HCT116 (cell line): ENCODE results near the gene WFDC2. TPM values are rescaled to one million over a fixed set of nuclear protein-coding genes. Genes with fewer than 3 reads are reported as not detected.
A peak's percentile ranks its signal among the peaks of the same experiment; 100 is the strongest.

ENCODE experiments used
- ATAC-seq: fragments of 200-7000 bp; cut with Tn5 transposase; 2 replicates; pipeline ENCODE4 v1.9.1; 2020; ENCODE audit warnings: mild to moderate bottlenecking, moderate library complexity
- Bru-seq: library from RNA; stranded (reverse); fragments of 400-500 nt; gene quantifications from one replicate; lab custom pipeline; 2021; lab: Mats Ljungman, UMichigan
- BruChase-seq, 2 experiments: library from RNA; stranded (reverse); fragments of 400-500 nt; gene quantifications; one replicate each; lab custom pipeline; 2021; lab: Mats Ljungman, UMichigan
- BruUV-seq: library from RNA; stranded (reverse); fragments of 400-500 nt; replicated peaks from 2 replicates; lab custom pipeline; 2021; lab: Mats Ljungman, UMichigan
- CTCF ChIA-PET: fragments of 300-600 bp; sonication (Branson Sonifier 250); formaldehyde crosslinking; loops from one replicate; lab custom pipeline; 2021; ENCODE audit warnings: antibody characterized with exemption; lab: Charles Lee
- POLR2A ChIA-PET: fragments of 300-600, 350-600 bp; sonication (Branson Sonifier 250); formaldehyde crosslinking; loops from one replicate; lab custom pipeline; 2021; ENCODE audit warnings: antibody characterized with exemption; lab: Charles Lee
- RAD21 ChIA-PET, 2 experiments: fragments of 300-600 bp; sonication (Branson Sonifier 250); formaldehyde crosslinking; loops; one replicate each; lab custom pipeline; 2023; ENCODE audit warnings: low total read pairs in 2 of 2; ENCODE audit not compliant: uncharacterized antibody in 2 of 2, unreplicated experiment in 2 of 2, low non-redundant PET in 1 of 2; lab: Charles Lee
- DNase-seq: peaks from one replicate; pipeline ENCODE4 v3.0.0-alpha.2; 2010; ENCODE audit warnings: low read depth, low spot score
- H2AFZ ChIP-seq: fragments of 200-600 bp; shearing (Covaris generic), sonication (generic); 2 replicates; pipeline ENCODE4 v1.6.1; 2017; ENCODE audit warnings: low read depth, mixed run types, mixed read lengths, antibody characterized with exemption, low read length; ENCODE audit not compliant: poor library complexity, severe bottlenecking
- H3K27ac ChIP-seq: 2 replicates; pipeline ENCODE4 v1.5.1; 2012; ENCODE audit warnings: low read depth, low read length
- H3K27me3 ChIP-seq: fragments of 200-600 bp; sonication (generic); 2 replicates; pipeline ENCODE4 v1.6.1; 2016; ENCODE audit warnings: mixed run types, low read length, mixed read lengths; ENCODE audit not compliant: insufficient read depth
- H3K36me3 ChIP-seq, 2 experiments: fragments of 200-500 bp in 1 of 2; fragments of 200-600 bp in 1 of 2; sonication (Bioruptor generic) in 1 of 2; sonication (generic) in 1 of 2; 2 replicates each; pipeline versions ENCODE4 v1.5.1 to v1.6.1; 2014 to 2016; ENCODE audit warnings: low read length in 2 of 2, inconsistent platforms in 1 of 2, mixed read lengths in 1 of 2, mixed run types in 1 of 2; ENCODE audit not compliant: insufficient read depth in 2 of 2, control insufficient read depth in 1 of 2
- H3K4me1 ChIP-seq, 2 experiments: fragments of 200-600 bp in 1 of 2; sonication (generic) in 1 of 2; 2 replicates each; pipeline versions ENCODE4 v1.5.1 to v1.6.1; 2012 to 2017; ENCODE audit warnings: low read length in 2 of 2, inconsistent platforms in 1 of 2, mild to moderate bottlenecking in 1 of 2, mixed read lengths in 1 of 2, mixed run types in 1 of 2, moderate library complexity in 1 of 2; ENCODE audit not compliant: insufficient read depth in 2 of 2, control insufficient read depth in 1 of 2
- H3K4me2 ChIP-seq: fragments of 200-600 bp; sonication (generic); 2 replicates; pipeline ENCODE4 v1.6.1; 2017; ENCODE audit warnings: mixed run types, low read length, mixed read lengths
- H3K4me3 ChIP-seq, 2 experiments: fragments of 200-600 bp in 1 of 2; sonication (generic) in 1 of 2; replicated peaks in 1 of 2; 2 replicates each; pipeline ENCODE4 v1.5.1; 2011 to 2016; ENCODE audit warnings: low read length in 2 of 2, control low read depth in 1 of 2, low read depth in 1 of 2, mild to moderate bottlenecking in 1 of 2, mixed read lengths in 1 of 2, mixed run types in 1 of 2
- H3K79me2 ChIP-seq: fragments of 200-600 bp; sonication (generic); 2 replicates; pipeline ENCODE4 v1.6.1; 2017; ENCODE audit warnings: mild to moderate bottlenecking, mixed run types, low read length, moderate library complexity, mixed read lengths; ENCODE audit not compliant: insufficient read depth
- H3K9ac ChIP-seq: fragments of 200-600 bp; sonication (generic); 2 replicates; pipeline ENCODE4 v1.6.1; 2016; ENCODE audit warnings: low read length, mixed read lengths
- H3K9me2 ChIP-seq: fragments of 200-600 bp; sonication (generic), shearing (Covaris generic); 2 replicates; pipeline ENCODE4 v1.6.1; 2017; ENCODE audit warnings: mixed run types, mild to moderate bottlenecking, moderate library complexity; ENCODE audit not compliant: insufficient read depth
- H3K9me3 ChIP-seq, 2 experiments: fragments of 200-500 bp in 1 of 2; fragments of 200-600 bp in 1 of 2; sonication (Bioruptor generic) in 1 of 2; sonication (generic) in 1 of 2; 2 replicates each; pipeline ENCODE4 v1.6.1; 2014 to 2017; ENCODE audit warnings: low read length in 2 of 2, mixed read lengths in 2 of 2, inconsistent platforms in 1 of 2, low read depth in 1 of 2, mild to moderate bottlenecking in 1 of 2, mixed run types in 1 of 2, moderate library complexity in 1 of 2; ENCODE audit not compliant: control insufficient read depth in 1 of 2, insufficient read depth in 1 of 2
- H4K20me1 ChIP-seq: fragments of 200-600 bp; sonication (generic), shearing (Covaris generic); 2 replicates; pipeline ENCODE4 v1.6.1; 2017; ENCODE audit warnings: mixed run types, mild to moderate bottlenecking, moderate library complexity; ENCODE audit not compliant: insufficient read depth
- ATF3 ChIP-seq: IDR thresholded peaks from 2 replicates; pipeline ENCODE4 v1.6.1; 2012
- CBX3 ChIP-seq: IDR thresholded peaks from 2 replicates; pipeline ENCODE4 v1.6.1; 2012; ENCODE audit warnings: low read depth
- CTCF ChIP-seq, 3 experiments: fragments of 200-600 bp in 1 of 3; sonication (generic) in 1 of 3; IDR thresholded peaks in 2 of 3; conservative IDR thresholded peaks in 1 of 3; 2 replicates each; pipeline ENCODE4 v1.5.1; 2012 to 2017; ENCODE audit warnings: low read depth in 2 of 3, low read length in 2 of 3, antibody characterized with exemption in 1 of 3, borderline replicate concordance in 1 of 3, control low read depth in 1 of 3, mild to moderate bottlenecking in 1 of 3, mixed read lengths in 1 of 3, mixed run types in 1 of 3, moderate library complexity in 1 of 3; ENCODE audit not compliant: insufficient read depth in 1 of 3
- ELF1 ChIP-seq: IDR thresholded peaks from 2 replicates; pipeline ENCODE4 v1.6.1; 2012; ENCODE audit warnings: low read depth, borderline replicate concordance
- FOSL1 ChIP-seq: IDR thresholded peaks from 2 replicates; pipeline ENCODE4 v1.6.1; 2012; ENCODE audit warnings: low read depth
- JUND ChIP-seq: IDR thresholded peaks from 2 replicates; pipeline ENCODE4 v1.6.1; 2012
- POLR2AphosphoS5 ChIP-seq: IDR thresholded peaks from 2 replicates; pipeline ENCODE4 v1.6.1; 2011; ENCODE audit warnings: mild to moderate bottlenecking, low read depth, low read length, moderate library complexity
- SRF ChIP-seq: IDR thresholded peaks from 2 replicates; pipeline ENCODE4 v1.6.1; 2012; ENCODE audit warnings: low read depth
- intact Hi-C: fragments of 100-400 bp; cut with micrococcal nuclease; formaldehyde crosslinking; loops from 2 replicates; pipeline ENCODE4 v1.10.0; 2022
- long read RNA-seq: library from polyadenylated mRNA; unstranded; transcript quantifications from one replicate; pipeline ENCODE4 v2.0.0, GENCODE V29; 2021; ENCODE audit not compliant: unreplicated experiment
- polyA plus RNA-seq: library from polyadenylated mRNA; unstranded; fragments of >200 nt; gene quantifications from 2 replicates; pipeline ENCODE4 v1.2.1, GENCODE V29; 2012; ENCODE audit warnings: missing spikeins
- total RNA-seq: library from RNA; stranded (reverse); gene quantifications from one replicate; pipeline ENCODE4 v1.2.1, GENCODE V29; 2021; ENCODE audit not compliant: unreplicated experiment
- TF ChIP-seq, protein P1 (sequence below): IDR thresholded peaks from 2 replicates; pipeline ENCODE4 v1.6.1; 2011; ENCODE audit warnings: mild to moderate bottlenecking, low read length, moderate library complexity; ENCODE audit not compliant: insufficient replicate concordance; ENCODE audit errors: extremely low read depth

The WFDC2 gene
- total RNA-seq (1.1 TPM), Bru-seq, nascent RNA (percentile 14 among the genes with signal in this experiment), BruChase-seq, experiment 1, labeled RNA remaining after a 6-hour chase (percentile 34 among the genes with signal in this experiment), BruChase-seq, experiment 2, labeled RNA remaining after a 2-hour chase (percentile 24 among the genes with signal in this experiment)
- 0.29 and 1.0 TPM in 2 replicates for polyA plus RNA-seq
- long read RNA-seq, result 0 reads

- no peak within 1 kb of the TSS for H2AFZ ChIP-seq
- no peaks in the 10 kb centered on the region for H3K79me2 ChIP-seq
- no peaks in the 10 kb centered on the region for H3K9me2 ChIP-seq
- no TSS peak for BruUV-seq
- ATAC-seq, result peak; percentile 46; the same call in 1 of the 2 replicates
- no peak within 1 kb of the TSS for H3K4me2 ChIP-seq
- H3K9ac ChIP-seq, result no peak within 1 kb of the TSS
- no peaks in the 10 kb centered on the region for H4K20me1 ChIP-seq
- TF ChIP-seq SRF (no peak), CTCF (IDR thresholded peaks at IDR 0.05 in 2 of 3, conservative IDR thresholded peaks at IDR 0.05 in 1 of 3; ENCODE audit: borderline replicate concordance in 1 of 3, insufficient read depth in 1 of 3, low read depth in 2 of 3, low read length in 2 of 3) (0 out of 6 replicates have a peak, but pooled peaks of 1 of the 3 experiments have one; percentile 8)
- H3K9me3 ChIP-seq, result no peaks in the 10 kb centered on the region
- no peak for DNase-seq
- peaks cover 18% of the 10 kb centered on the region for H3K27me3 ChIP-seq
- H3K27ac ChIP-seq, result no peak within 1 kb of the TSS
- H3K4me1 ChIP-seq, result no peaks in the 10 kb centered on the region
- POLR2A ChIA-PET, result no interaction called here
- H3K36me3 ChIP-seq, result no peaks in the 10 kb centered on the region
- CTCF ChIA-PET, result no interaction called here
- H3K4me3 ChIP-seq, result no peak within 1 kb of the TSS
- RAD21 ChIA-PET, result no interaction called here
- intact Hi-C loops, result no loop called here
These were observed at the start of gene WFDC2 for GRCh38 chr20:45469336-45470261. Gene WFDC2, plus strand, starts transcription at chr20:45469753. Its CDS starts 29 bp downstream, at chr20:45469782.

DNA sequence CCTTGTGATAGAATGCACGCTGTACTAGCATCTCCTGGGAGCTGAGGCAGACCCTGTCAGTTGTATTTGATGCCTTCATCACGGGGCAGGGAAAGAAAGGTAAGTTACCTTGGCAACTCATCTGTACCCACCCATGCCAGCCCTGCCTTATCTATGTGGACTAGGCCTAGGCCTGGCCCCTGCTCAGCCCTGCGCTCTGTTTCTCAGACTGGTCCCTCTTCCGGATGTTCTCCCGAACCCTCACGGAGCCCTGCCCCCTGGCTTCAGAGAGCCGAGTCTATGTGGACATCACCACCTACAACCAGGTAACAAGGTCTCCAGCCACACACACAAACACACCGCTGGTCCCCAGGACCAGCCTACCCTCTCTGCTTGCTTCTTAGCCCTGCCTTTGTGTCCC is 49.4 kb upstream of the WFDC2 start:
- Histone ChIP-seq H3K9me3 (no peaks in the 10 kb centered on the region), H3K9me2 (no peaks in the 10 kb centered on the region), H3K79me2 (peaks cover 32% of the 10 kb centered on the region), H4K20me1 (no peaks in the 10 kb centered on the region), H3K27ac (no peak overlapping the region), H3K4me2 (no peak overlapping the region), H3K4me3 (no peak overlapping the region), H3K4me1 (peaks cover 4 to 12% of the 10 kb centered on the region in 2 experiments; a peak in 3 of 4 replicates), H3K9ac (no peak overlapping the region), H3K27me3 (no peaks in the 10 kb centered on the region), H3K36me3 (peaks cover 34 to 49% of the 10 kb centered on the region in 2 experiments; a peak in 3 of 4 replicates), H2AFZ (no peak overlapping the region)
- intact Hi-C loops, result no loop called here
- no TSS peak for BruUV-seq
- DNase-seq (no peak), ATAC-seq (no peak)
- ChIA-PET CTCF (no interaction called here), POLR2A (no interaction called here), RAD21 (no interaction called here)
- TF ChIP-seq CTCF (IDR thresholded peaks at IDR 0.05 in 2 of 3, conservative IDR thresholded peaks at IDR 0.05 in 1 of 3; ENCODE audit: borderline replicate concordance in 1 of 3, insufficient read depth in 1 of 3, low read depth in 2 of 3, low read length in 2 of 3) (no peak), CBX3 (no peak), SRF (no peak), ELF1 (no peak), JUND (no peak), POLR2AphosphoS5 (no peak), ATF3 (no peak), FOSL1 (no peak)
- TF ChIP-seq, protein P1, sequence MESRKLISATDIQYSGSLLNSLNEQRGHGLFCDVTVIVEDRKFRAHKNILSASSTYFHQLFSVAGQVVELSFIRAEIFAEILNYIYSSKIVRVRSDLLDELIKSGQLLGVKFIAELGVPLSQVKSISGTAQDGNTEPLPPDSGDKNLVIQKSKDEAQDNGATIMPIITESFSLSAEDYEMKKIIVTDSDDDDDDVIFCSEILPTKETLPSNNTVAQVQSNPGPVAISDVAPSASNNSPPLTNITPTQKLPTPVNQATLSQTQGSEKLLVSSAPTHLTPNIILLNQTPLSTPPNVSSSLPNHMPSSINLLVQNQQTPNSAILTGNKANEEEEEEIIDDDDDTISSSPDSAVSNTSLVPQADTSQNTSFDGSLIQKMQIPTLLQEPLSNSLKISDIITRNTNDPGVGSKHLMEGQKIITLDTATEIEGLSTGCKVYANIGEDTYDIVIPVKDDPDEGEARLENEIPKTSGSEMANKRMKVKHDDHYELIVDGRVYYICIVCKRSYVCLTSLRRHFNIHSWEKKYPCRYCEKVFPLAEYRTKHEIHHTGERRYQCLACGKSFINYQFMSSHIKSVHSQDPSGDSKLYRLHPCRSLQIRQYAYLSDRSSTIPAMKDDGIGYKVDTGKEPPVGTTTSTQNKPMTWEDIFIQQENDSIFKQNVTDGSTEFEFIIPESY, result no peak
